ENCODE data around the gene VSNL1.
A peak's percentile ranks its signal among the peaks of the same experiment; 100 is the strongest.

Gene VSNL1

DNA sequence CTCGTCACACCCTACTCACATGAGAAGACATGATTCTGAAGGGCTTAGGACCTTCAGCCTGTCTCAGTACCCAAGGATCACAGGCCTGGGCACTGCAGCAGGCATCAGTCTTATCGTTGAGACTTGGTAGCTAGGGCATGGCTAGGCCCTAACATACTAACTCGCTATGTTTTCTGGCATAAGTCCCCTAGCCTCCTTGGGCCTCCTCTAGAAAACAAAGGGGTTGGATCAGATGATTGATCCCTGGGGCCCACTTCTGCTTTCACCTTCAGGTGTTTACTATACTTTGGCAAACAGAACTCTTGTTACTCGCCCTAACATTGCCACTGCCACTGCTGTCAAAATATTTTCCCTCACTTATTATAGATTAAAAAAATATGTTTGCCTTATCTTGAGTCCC lies 44.2 kb downstream of the VSNL1 start:
- no peak for DNase-seq

- DNase-seq, result no peak
Measured at GRCh38 chr2:17587469-17587868, 47.0 kb downstream of the VSNL1 start.

DNA sequence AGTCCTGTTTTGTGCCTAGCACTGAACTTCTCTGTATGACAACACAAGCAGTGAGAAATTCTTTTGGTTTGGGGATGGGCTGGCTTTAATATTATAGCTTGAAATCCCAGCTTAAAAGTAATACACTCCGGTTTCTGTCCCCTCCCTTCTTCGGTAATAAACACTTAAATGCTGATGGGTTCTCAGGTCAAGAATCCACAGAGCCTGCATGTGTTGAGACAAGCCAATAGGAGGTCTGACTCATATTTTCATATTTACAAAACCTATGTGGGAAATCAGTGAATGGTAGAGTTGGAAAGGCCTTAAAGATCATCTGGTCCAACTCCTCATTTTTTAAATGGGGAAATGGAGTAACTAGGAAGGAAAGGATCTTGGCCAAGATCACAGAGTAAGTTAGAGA lies 47.5 kb downstream of the VSNL1 start:
- no peak for DNase-seq

GRCh38 chr2:17589406-17590035 lies 49.0 kb downstream of the VSNL1 start:
- no peak for DNase-seq

DNA sequence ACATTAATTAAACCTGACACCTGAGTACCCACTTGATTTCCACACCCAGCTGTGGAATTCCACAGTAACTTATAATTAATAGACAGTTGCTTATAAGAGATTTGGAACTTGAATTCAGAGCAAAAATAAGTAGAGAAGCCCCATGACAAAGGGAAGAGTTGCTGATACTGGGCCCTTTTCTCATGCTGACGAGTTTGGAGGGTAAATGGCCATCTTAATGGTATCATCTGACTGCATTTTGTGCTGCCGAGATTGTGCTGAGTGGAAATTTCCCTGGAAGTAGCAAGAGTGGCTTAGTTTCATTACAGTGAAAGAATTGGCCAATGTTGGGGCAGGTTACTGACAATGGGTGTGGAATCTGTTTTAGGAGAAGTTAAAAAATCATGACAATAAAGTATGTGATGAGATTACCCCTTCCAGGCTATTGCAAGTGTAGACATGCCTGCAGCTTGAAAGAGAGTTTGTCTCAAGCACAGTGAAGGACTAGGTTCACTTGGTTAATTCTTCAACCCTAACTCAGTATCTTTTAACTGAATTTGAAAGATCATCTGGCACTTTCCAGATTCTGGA lies 49.9 kb downstream of the VSNL1 start:
- no peak for DNase-seq

DNA sequence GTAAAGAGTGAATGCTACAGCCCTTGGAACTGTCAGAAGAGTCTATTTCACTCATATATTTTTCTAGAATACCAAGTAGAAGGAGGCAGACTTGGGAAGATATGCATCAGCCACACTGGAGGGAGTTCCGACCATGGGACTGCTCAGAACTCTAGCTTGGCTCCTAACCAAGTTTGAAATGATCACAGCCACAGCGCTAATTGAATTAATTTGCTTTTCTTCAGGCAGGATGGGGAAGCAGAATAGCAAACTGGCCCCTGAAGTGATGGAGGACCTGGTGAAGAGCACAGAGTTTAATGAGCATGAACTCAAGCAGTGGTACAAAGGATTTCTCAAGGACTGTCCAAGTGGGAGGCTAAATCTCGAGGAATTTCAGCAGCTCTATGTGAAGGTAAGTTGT lies 51.4 kb downstream of the VSNL1 start:
- DNase-seq, result no peak

- DNase-seq, result no peak
Measured at GRCh38 chr2:17592731-17593409, 52.4 kb downstream of the VSNL1 start.

- DNase-seq, result no peak
Measured at GRCh38 chr2:17593445-17593840, 52.9 kb downstream of the VSNL1 start.

DNA sequence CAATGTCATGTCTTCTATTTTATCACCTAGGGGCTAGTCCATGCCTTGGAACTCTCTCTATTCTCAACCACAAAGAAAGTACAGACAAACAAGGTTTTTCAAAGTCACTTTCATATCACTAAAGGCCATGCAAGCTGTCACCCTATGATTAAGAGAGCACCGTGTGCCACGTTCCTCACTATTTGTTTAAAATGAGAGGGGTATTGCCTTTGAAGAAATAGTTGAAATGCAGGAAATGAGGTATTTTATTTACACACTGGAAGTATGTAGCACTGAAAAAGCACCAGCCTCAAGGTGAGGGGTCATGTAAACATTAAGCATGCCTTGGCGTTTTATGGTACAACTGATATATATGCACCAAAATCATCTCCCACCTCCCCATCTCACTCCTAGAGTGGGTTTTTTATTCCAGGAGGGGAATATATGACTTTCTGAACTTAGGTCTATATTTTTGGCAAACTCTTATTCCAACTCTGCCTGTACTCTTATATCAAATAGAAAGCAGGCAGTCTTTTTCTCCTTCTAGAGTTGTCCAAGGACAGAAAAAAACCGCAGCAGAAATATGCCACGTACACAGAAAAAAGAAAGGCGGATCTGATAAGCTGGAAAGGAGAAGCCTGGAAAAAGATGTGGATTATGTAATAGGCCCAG lies 53.5 kb downstream of the VSNL1 start:
- DNase-seq, result no peak

- DNase-seq, result no peak
Measured at GRCh38 chr2:17594533-17595401, 54.3 kb downstream of the VSNL1 start.

- no peak for DNase-seq
Measured at GRCh38 chr2:17599617-17600016, 59.1 kb downstream of the VSNL1 start.

DNA sequence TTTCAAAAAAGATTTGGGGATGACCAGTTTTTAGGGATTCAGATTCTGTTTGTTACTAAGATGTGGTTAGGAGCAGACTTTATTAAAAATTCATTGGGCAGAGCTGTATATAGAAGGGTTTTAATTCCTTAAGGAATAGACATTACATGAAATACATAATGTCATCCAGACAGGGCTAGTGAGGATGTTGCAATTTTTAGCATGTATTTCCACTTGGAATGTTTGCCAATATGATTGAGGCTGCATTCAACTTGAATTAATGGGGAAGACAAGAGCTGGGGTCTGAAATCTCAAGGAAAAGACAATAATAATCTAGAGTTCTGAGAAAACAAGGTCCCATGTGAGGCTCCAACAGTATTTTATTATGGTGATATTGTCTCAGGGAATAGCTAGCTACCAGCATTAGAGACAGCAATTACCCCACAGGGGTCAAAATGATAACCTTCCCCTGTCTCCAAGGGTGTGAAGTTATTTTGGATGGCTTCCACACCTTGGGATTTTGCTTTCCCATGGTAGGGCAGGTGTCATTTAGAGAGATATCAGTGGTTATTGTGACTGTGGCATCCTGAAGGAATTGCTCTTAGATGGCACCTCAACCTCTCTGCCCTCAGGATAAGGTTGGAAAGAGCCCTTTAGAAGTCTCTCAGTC lies 60.2 kb downstream of the VSNL1 start:
- no peak for DNase-seq

- DNase-seq, result no peak
Measured at GRCh38 chr2:17604050-17604449, 63.6 kb downstream of the VSNL1 start.

DNA sequence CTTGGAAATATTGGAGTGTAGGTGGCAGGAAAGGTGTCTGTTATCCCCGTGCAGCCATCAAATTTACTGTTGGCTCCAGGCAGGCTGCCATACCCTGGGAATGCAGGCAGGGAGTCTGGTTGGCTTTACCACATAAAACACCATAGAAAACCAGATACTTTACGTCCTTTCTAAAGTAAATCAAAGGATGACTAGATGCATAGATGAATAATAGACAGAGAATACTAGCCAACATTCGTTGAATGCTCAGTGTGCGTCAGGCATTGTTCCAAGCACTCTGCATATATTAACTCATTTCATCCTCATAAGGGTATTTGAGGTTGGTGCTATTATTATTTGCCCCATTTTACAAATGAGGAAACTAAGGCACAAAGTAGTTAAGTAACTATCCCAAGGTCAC lies 65.2 kb downstream of the VSNL1 start:
- no peak for DNase-seq

- no peak for DNase-seq
Measured at GRCh38 chr2:17606851-17607250, 66.4 kb downstream of the VSNL1 start.

- DNase-seq, result no peak
Measured at GRCh38 chr2:17607379-17607778, 66.9 kb downstream of the VSNL1 start.

DNA sequence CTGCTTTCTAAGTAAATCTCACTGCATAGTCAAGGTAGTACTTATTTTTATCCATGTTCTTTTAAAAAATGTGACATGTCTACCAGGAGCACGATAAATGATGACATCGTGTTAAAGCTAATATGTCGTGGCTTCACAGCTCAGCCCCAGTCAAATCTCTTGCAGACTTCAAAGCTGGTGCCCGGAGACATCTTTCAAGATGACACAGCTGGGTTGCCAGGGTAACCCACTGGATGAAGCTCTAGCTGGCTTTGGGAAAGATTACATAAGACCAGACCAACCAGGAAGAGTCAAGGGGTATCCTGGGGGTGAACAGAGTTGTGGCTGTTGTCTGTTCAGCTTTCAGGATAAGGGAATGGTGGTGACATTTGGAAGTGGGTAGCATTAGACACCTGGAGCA lies 67.8 kb downstream of the VSNL1 start:
- DNase-seq, result no peak

GRCh38 chr2:17610521-17610920 lies 70.0 kb downstream of the VSNL1 start:
- DNase-seq, result no peak

GRCh38 chr2:17611036-17611435 lies 70.5 kb downstream of the VSNL1 start:
- DNase-seq, result no peak

GRCh38 chr2:17614174-17614930 lies 73.9 kb downstream of the VSNL1 start:
- DNase-seq, result peak; percentile 79 to 84

DNA sequence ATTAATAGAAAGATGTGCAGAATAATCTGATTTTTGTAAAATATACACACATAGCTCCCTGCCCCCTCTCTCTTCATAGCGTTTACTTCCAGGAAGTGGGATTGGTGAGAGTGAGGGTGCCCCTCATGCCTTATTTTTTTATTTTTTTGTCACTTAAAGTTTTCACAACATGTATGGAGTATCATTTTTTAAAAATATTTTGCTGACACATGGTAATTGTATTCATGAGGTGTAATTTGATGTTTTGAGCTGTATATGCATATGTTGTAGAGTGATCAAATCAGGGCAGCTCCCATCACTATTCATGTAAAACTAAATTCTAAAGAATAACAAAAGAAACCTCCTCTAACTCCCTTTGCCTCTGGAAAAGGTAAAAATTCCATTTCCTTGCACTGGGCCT lies 74.7 kb downstream of the VSNL1 start:
- DNase-seq, result no peak

All from NCI-H526 (cell line).